ENCODE results near the gene PHF2.

The PHF2 gene

DNA sequence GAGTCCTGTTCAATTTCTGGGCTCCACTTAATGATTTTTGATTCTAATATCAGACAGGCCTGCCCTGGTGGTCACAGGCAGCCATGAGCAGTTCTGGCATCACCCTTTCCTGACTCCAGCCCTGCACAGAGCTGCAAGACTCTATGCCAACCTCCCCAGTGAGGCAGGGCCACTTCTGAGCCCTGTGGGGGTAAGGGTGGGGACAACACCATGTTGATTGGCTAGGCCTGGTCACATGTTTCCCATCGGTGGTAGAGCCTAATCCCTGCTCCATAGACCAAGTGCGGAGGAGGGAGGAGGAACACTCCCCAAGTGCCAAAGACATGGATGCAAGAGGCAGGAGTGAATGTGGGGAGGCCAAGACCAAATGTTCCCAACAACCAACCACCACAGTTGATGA lies 134.6 kb downstream of the PHF2 start:
- no peak overlapping the region for H3K27ac ChIP-seq
- no peak for TF ChIP-seq CTCF (conservative IDR thresholded peaks at IDR 0.05; ENCODE audit: low read depth)
- DNase-seq (ENCODE audit: low spot score) = no peak
- POLR2A ChIA-PET (ENCODE audit: low non-redundant PET) = no interaction called here
- CTCF ChIA-PET = no interaction called here

GRCh38 chr9:93712896-93713295 lies 136.5 kb downstream of the PHF2 start:
- DNase-seq (ENCODE audit: low spot score) = no peak
- H3K27ac ChIP-seq = no peak overlapping the region
- ChIA-PET POLR2A (ENCODE audit: low non-redundant PET) (no interaction called here), CTCF (no interaction called here)
- TF ChIP-seq CTCF (conservative IDR thresholded peaks at IDR 0.05; ENCODE audit: low read depth) = no peak

- TF ChIP-seq CTCF (conservative IDR thresholded peaks at IDR 0.05; ENCODE audit: low read depth) = no peak
- H3K27ac ChIP-seq = no peak overlapping the region
- ChIA-PET POLR2A (ENCODE audit: low non-redundant PET) (no interaction called here), CTCF (no interaction called here)
- DNase-seq (ENCODE audit: low spot score) = no peak
Measured at GRCh38 chr9:93713716-93714115, 137.3 kb downstream of the PHF2 start.

DNA sequence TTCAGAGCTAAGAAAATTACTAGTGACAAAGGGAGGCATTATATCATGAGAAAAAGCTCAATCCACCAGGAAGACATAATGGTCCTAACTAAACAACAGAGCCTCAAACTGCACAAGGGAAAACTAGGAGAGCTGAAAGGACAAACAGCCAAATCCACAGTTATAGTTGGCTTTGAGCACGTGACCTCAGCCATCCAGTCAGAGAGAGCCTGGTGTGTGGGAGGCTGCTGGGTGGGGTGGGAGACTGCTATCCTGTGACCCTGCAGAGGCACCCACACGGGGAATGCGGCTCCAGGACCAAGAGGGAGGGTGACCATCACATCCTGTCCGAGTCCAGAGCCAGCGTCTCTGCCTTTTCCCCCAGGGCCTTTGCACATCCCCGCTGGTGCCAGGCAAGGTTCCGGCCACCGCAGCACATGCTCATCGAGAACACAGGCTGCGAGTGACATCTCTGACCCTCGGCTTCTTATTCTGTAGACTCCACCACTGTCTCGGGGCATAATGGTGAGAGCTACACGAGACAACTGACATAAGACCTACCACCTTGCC lies 145.1 kb downstream of the PHF2 start:
- ChIA-PET POLR2A (ENCODE audit: low non-redundant PET) (no interaction called here), CTCF (no interaction called here)
- no peak overlapping the region for H3K27ac ChIP-seq
- no peak for TF ChIP-seq CTCF (conservative IDR thresholded peaks at IDR 0.05; ENCODE audit: low read depth)
- no peak for DNase-seq (ENCODE audit: low spot score)

- no peak overlapping the region for H3K27ac ChIP-seq
- ChIA-PET CTCF (no interaction called here), POLR2A (ENCODE audit: low non-redundant PET) (interaction anchor here (0.5 kb wide), 1 partner anchor 17 kb away, joined by 3 read pairs; no protein-coding TSS in a partner anchor)
- DNase-seq (ENCODE audit: low spot score) = no peak
- no peak for TF ChIP-seq CTCF (conservative IDR thresholded peaks at IDR 0.05; ENCODE audit: low read depth)
Measured at GRCh38 chr9:93724852-93725251, 148.5 kb downstream of the PHF2 start.

DNA sequence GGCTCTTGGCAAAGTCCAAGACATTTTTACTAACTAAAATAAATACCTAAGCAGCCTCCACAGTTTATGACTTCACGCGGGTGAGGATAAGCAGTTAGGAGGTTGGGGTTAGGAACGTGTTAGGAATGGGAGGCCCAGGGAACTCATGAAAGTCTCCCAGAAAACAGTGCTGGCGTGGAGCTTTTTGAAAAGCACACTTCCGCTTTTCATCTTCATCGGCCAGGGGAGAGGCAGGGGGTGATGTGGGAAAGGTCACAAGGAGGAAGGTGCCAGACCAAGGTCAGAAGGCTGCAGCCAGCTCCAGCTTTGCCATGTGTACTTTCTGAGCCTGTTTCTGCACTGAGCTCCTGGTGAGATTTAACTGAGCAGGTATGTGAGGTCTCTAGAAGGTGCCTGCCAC lies 149.0 kb downstream of the PHF2 start:
- ChIA-PET CTCF (no interaction called here), POLR2A (ENCODE audit: low non-redundant PET) (interaction anchor here (0.5 kb wide), 1 partner anchor 17 kb away, joined by 3 read pairs; no protein-coding TSS in a partner anchor)
- no peak for DNase-seq (ENCODE audit: low spot score)
- TF ChIP-seq CTCF (conservative IDR thresholded peaks at IDR 0.05; ENCODE audit: low read depth) = no peak
- no peak overlapping the region for H3K27ac ChIP-seq

- POLR2A ChIA-PET (ENCODE audit: low non-redundant PET) = no interaction called here
- TF ChIP-seq CTCF (conservative IDR thresholded peaks at IDR 0.05; ENCODE audit: low read depth) = no peak
- CTCF ChIA-PET = no interaction called here
- no peak for DNase-seq (ENCODE audit: low spot score)
- H3K27ac ChIP-seq = no peak overlapping the region
Measured at GRCh38 chr9:93726147-93726546, 149.8 kb downstream of the PHF2 start.

All from RWPE1 (cell line).